ENCODE data around the gene NINL.
"Not testable (repeated sequence)": the region's sequence is repeated elsewhere in the genome, so short reads cannot be mapped to it uniquely, and the experiment has no call there.

NINL gene

GRCh38 chr20:25586877-25587276 lies 1.5 kb upstream of the NINL start:
- no peak for TF ChIP-seq CTCF (IDR thresholded peaks at IDR 0.05; ENCODE audit: low read depth, low read length, missing control alignments)
- Histone ChIP-seq H3K27ac (no peak overlapping the region), H3K27me3 (replicated peaks) (no peaks in the 10 kb centered on the region), H3K36me3 (replicated peaks) (no peaks in the 10 kb centered on the region), H3K4me3 (ENCODE audit: low read depth, low read length) (no peak overlapping the region)
- no peak for DNase-seq
- in situ Hi-C loops (cut with HindIII; ENCODE audit: low pct_ligation_motif_present, low sequenced_read_pairs): no loop called here

GRCh38 chr20:25583607-25584006 lies 1.7 kb downstream of the NINL start:
- H3K36me3 ChIP-seq (replicated peaks); in situ Hi-C loops (cut with HindIII; ENCODE audit: low pct_ligation_motif_present, low sequenced_read_pairs); DNase-seq; H3K4me3 ChIP-seq (ENCODE audit: low read depth, low read length); H3K27ac ChIP-seq; H3K27me3 ChIP-seq (replicated peaks): not testable (repeated sequence)

GRCh38 chr20:25580711-25581110 lies 4.6 kb downstream of the NINL start:
- Histone ChIP-seq H3K4me3 (ENCODE audit: low read depth, low read length) (no peak overlapping the region), H3K27me3 (replicated peaks) (no peaks in the 10 kb centered on the region), H3K36me3 (replicated peaks) (no peaks in the 10 kb centered on the region), H3K27ac (no peak overlapping the region)
- in situ Hi-C loops (cut with HindIII; ENCODE audit: low pct_ligation_motif_present, low sequenced_read_pairs): no loop called here
- TF ChIP-seq CTCF (IDR thresholded peaks at IDR 0.05; ENCODE audit: low read depth, low read length, missing control alignments): no peak
- no peak for DNase-seq

- Histone ChIP-seq H3K27ac (peak overlapping the region; percentile 45), H3K4me3 (ENCODE audit: low read depth, low read length) (no peak overlapping the region), H3K27me3 (replicated peaks) (no peaks in the 10 kb centered on the region), H3K36me3 (replicated peaks) (no peaks in the 10 kb centered on the region)
- in situ Hi-C loops (cut with HindIII; ENCODE audit: low pct_ligation_motif_present, low sequenced_read_pairs): no loop called here
- DNase-seq: peak; percentile 45
- TF ChIP-seq CTCF (IDR thresholded peaks at IDR 0.05; ENCODE audit: low read depth, low read length, missing control alignments): no peak
Observed at GRCh38 chr20:25579081-25579770, 6.1 kb downstream of the NINL start.

- DNase-seq: no peak
- TF ChIP-seq CTCF (IDR thresholded peaks at IDR 0.05; ENCODE audit: low read depth, low read length, missing control alignments): no peak
- H3K27me3 ChIP-seq (replicated peaks): no peaks in the 10 kb centered on the region
- no peak overlapping the region for H3K27ac ChIP-seq
- no peaks in the 10 kb centered on the region for H3K36me3 ChIP-seq (replicated peaks)
- no peak overlapping the region for H3K4me3 ChIP-seq (ENCODE audit: low read depth, low read length)
- in situ Hi-C loops (cut with HindIII; ENCODE audit: low pct_ligation_motif_present, low sequenced_read_pairs): no loop called here
Observed at GRCh38 chr20:25576783-25577530, 8.4 kb downstream of the NINL start.

GRCh38 chr20:25574411-25574810 lies 10.9 kb downstream of the NINL start:
- Histone ChIP-seq H3K27me3 (replicated peaks) (no peaks in the 10 kb centered on the region), H3K4me3 (ENCODE audit: low read depth, low read length) (no peak overlapping the region), H3K36me3 (replicated peaks) (no peaks in the 10 kb centered on the region), H3K27ac (no peak overlapping the region)
- DNase-seq: no peak
- peak; percentile 69 for TF ChIP-seq CTCF (IDR thresholded peaks at IDR 0.05; ENCODE audit: low read depth, low read length, missing control alignments)
- in situ Hi-C loops (cut with HindIII; ENCODE audit: low pct_ligation_motif_present, low sequenced_read_pairs): no loop called here

All from brain microvascular endothelial cell (primary cell).